SK-N-DZ (cell line): Measurements from ENCODE around the gene ZNF333.
"Not testable (repeated sequence)": the region's sequence is repeated elsewhere in the genome, so short reads cannot be mapped to it uniquely, and the experiment has no call there.

Experiments
- DNase-seq: peaks from one replicate; pipeline ENCODE4 v3.0.0-alpha.2; 2015; ENCODE audit warnings: low spot score

Gene ZNF333

DNA sequence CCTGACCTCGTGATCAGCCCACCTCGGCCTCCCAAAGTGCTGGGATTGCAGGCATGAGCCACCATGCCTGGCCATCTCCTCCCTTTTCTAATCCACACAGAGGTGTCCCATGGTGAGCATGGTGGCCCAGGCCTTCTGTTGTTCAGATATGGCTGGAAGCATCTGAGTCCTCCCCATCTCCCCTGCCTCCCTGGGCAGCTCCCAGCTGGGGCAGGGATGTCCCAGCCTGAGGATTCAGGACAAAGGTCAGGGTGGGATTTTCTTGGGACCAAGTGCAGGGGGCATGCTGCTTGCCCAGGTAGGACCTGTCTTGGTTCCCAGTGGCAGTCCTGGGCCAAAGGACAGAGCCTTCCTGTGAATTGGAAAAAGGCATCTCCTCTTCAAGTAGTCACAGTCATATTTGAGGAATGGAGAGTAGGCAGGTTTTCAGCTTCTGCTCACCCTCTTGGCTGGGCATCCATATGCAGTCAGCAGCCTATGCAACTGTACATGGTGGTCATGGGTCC lies 77.7 kb downstream of the ZNF333 start:
- no peak for DNase-seq

DNA sequence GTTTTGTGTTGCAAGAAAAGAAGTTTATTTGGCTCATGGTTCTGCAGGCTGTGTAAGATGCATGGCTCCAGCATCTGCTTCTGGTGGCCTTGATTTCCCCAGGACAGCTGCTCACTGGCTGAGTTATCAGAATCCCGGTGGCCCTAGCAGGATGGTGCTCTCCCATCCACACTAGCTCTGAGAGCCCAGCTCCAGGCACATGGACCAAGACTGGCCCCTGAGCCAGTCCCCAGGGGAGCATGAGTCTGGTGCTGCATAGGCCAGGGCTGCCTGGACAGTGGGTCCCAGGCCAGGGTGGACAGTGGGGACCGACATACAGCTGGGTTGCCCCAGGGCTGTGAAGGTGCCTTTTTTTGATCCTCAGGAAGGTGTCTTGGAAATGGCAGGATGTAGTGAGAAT lies 78.2 kb downstream of the ZNF333 start:
- DNase-seq: no peak

DNA sequence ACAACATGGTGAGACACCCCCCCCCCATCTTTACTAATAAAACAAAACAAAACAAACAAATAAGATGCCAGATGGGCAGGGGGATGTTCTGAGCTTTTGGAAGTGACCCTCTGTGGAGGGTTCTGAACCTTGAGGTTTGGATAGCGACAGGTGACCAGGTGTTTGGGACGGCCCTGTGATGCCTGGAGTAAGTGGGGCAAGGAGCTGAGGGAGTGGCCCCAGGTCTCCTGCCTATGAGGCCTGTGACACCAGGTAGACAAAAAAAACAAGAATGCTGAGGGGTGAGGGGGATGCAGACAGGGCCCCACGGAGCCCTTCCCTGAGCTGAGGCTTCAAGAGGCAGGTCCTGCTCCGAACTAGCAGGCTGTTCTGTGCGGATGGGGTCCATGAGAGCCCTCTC lies 79.4 kb downstream of the ZNF333 start:
- DNase-seq: no peak

DNA sequence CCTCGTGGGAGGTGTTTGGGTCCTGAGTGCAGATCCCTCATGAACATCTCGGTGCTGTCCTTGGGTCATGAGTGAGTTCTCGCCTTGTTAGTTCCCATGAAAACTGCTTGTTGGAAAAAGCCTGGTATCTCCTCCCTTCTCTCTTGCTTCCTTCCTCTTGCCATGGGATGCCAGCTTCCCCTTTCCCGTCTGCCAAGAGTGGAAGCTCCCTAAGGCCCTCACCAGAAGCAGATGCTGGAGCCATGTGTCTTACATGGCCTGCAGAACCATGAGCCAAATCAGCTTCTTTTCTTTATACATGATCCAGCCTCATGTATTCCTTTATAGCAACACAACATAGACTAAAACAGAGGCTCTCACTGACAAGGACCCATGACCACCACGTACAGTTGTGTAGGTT lies 80.3 kb downstream of the ZNF333 start:
- no peak for DNase-seq

- no peak for DNase-seq
These were observed 81.3 kb downstream of the ZNF333 start for GRCh38 chr19:14770944-14771839.

- no peak for DNase-seq
These were observed 82.6 kb downstream of the ZNF333 start for GRCh38 chr19:14772467-14772866.

DNA sequence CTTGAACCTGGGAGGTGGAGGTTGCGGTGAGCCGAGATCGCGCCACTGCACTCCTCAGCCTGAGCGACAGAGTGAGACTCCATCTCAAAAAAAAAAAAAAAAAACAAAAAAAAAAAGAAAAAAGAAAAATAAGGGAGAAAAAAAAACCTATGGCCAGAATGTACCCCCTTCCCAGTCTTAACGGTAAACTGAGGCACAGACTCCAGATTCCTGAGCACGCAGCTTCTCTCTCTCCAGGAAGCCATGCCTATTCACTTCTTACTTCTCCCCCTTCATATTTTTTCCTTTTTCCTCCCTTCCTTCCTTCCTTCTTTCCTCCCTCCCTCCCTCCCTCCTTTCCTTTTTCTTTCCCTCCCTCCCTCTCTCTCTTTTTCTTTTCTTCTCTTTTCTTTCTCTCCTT lies 83.1 kb downstream of the ZNF333 start:
- no peak for DNase-seq

- DNase-seq: not testable (repeated sequence)
These were observed 83.9 kb downstream of the ZNF333 start for GRCh38 chr19:14773722-14774121.

DNA sequence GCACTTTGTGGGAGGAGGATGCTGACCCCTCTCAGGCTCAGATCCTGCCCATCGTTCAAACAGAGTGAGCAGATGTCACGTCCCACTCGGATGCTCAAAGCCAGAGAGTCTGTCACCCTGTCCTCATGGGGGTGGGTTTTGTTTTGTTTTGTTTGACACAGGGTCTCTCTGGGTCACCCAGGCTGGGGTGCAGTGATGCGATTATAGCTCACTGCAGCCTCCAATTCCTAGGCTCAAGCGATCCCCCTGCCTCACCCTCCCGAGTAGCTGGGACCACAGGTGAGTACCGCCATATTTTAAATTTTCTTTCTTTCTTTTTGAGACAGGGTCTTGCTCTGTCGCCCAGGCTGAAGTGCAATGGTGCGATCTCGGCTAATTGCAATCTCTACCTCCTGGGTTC lies 84.5 kb downstream of the ZNF333 start:
- no peak for DNase-seq

GRCh38 chr19:14775326-14775725 lies 85.5 kb downstream of the ZNF333 start:
- not testable (repeated sequence) for DNase-seq

DNA sequence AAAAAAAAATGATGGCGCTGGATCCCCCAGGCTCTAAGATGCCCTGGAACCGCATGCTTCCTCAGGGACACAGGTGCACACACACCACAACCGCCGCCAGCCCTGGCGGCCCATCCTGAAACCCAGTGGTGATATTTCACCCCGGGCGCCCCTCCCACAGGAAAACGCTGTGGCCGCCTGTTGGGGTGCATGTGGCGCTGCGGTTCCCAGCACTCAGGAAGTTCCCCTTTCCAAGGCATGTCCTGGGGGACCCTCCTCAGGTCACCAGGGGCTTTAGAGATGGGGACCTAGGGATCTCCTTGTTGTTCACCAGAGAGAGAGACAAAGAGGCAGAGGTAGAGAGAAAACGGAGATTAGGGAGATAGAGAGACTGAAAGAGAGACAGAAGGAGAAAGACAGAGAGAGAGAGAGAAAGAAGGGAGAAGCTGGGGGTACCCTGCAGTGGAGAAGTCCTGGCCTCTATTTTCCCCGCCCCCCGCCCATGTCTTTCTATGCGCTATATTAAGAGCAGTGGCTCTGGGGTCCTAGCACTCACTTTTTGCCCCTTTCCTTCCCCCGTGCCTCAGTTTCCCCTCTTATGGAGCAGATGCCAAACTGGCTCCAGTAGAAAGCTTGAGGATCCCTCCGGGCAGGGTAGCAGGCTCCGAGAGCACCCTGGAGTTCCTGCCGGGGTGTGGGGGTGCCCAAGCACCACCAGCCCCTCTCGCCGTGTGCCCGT lies 86.2 kb downstream of the ZNF333 start:
- DNase-seq: no peak

DNA sequence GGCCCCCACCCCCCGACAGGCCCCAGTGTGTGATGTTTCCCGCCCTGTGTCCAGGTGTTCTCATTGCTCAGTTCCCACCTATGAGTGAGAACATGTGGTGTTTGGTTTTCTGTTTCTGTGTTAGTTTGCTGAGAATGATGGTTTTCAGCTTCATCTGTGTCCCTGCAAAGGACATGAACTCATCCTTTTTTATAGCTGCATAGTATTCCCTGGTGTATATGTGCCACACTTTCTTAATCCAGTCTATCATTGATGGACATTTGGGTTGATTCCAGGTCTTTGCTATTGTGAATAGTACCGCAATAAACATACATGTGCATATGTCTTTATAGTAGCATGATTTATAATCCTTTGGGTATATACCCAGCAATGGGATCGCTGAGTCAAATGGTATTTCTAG lies 87.8 kb downstream of the ZNF333 start:
- DNase-seq: not testable (repeated sequence)

DNA sequence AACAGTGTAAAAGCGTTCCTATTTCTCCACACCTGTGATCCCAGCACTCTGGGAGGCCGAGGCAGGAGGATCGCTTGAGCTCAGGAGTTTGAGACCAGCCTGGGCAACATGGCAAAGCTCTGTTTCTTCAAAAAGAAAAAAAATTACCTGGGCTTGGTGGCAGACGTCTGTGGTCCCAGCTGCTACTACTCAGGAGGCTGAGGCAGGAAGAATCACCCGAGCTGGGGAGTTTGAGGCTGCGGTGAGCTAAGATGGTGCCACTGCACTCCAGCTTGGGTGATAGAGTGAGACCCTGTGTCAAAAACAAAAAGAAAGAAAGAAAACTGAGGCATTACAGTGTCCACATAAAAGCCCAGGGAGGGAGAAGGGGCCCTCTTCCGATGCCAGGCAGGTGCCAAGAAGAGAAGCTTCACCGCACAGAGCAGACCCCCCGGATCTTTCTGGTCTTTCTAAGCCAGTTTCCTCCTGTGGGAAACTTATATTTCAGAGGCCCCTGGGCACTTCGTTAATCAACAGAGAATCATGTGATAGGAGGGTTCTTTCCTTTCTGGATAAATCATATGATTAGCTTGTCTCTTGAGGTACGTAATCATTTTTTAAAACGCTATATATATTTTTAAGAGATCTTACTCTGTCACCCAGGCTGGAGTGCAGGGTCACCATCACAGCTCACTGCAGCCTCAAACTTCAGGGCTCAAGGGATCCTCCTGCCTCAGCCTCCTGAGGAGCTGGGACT lies 88.4 kb downstream of the ZNF333 start, which contains the start of gene ADGRE2:
Gene ADGRE2 (minus strand): TSS at position 451 of the 736 bp plus-strand sequence. CDS start 1,804 bp downstream, outside the sequence.
- not testable (repeated sequence) for DNase-seq

GRCh38 chr19:14779151-14779550 lies 89.3 kb downstream of the ZNF333 start:
- no peak for DNase-seq

DNA sequence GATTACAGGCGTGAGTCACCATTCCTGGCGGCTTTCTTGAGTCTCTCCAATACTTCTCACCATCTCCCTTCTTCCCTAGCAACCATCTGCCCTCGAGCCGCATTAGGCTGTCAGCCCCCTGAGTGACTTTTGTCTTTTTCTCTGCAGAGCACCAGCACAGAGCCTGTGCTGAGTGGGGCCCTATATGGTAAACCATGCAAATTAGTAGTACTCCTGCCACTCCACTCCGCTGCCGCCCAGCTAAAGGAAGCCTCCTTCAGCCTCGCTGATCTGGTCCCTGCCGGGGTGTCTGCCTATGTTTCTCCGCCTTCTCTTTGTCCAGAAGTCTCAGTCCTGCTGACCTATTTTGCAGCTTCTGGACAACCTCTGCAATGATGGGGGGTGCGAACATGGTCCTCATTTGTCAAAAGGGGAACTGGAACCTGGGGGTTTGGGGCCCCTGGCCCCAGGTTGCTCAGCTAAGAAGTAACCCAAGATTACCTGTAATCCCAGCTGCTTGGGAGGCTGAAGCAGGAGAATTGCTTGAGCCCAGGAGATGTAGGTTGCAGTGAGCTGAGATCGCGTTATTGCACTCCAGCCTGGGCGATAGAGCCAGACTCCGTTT lies 90.9 kb downstream of the ZNF333 start:
- DNase-seq: not testable (repeated sequence)

DNA sequence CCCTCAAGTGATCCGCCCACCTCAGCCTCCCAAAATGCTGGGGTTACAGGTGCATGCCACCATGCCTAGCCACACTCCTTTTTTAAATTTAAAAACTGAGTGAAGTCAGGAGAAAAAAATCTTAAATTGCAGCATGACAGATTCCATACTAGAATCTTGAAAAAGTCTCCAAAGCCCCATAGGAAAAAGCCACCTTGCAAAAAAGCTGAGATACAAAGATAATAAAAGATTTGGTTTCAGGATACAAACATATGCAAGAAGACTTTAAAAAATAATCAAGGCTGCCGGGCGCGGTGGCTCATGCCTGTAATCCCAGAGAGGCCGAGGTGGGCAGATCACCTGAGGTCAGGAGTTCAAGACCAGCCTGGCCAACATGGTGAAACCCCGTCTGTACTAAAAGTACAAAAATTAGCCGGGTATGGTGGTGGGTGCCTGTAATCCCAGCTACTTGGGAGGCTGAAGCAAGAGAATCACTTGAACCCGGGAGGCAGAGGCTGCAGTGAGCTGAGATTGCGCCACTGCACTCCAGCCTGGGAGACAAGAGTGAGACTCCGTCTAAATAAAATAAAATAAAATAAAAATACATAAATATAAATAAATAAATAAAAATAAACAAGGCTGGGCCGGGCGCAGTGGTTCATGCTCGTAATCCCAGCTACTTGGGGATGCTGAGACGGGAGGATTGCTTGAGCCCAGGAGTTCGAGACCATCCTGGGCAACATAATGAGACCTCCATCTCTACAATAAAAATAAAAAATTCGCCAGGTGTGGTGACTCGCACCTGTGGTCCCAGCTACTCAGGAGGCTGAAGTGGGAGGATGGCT lies 92.1 kb downstream of the ZNF333 start:
- DNase-seq: not testable (repeated sequence)

- DNase-seq: no peak
These were observed 93.0 kb downstream of the ZNF333 start for GRCh38 chr19:14782626-14783409.
